NCI-H1048 (cell line): ENCODE data around the gene TEC.
"Not testable (repeated sequence)": the region's sequence is repeated elsewhere in the genome, so short reads cannot be mapped to it uniquely, and the experiment has no call there.

ENCODE experiments used
- DNase-seq: peaks from one replicate; lab custom pipeline; 2025; lab: John Stamatoyannopoulos, UW

TEC gene

GRCh38 chr4:48196758-48197504 is 72.7 kb downstream of the TEC start:
- DNase-seq: no peak

DNA sequence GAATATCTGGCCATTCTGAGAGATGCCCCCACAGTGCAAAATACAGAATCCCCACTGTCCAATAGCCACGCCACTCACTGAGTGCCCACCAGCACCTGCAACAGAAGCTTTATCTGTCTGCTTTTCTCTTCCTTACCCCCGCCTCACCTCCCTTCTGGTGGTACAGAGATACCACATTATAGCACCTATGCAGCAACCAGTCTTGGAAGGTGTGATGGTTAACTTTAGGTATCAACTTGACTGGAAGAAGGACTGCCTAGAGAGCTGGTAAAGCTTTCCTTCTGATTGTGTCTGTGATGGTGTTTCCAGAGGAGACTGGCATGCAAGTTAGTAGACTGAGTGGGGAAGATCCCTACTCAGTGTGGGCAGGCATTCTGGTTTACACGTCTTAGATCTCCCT is 73.8 kb downstream of the TEC start:
- no peak for DNase-seq

- DNase-seq: no peak
Measured at GRCh38 chr4:48195374-48195773, 74.3 kb downstream of the TEC start.

GRCh38 chr4:48194971-48195370 is 74.7 kb downstream of the TEC start:
- DNase-seq: no peak

- no peak for DNase-seq
Measured at GRCh38 chr4:48193921-48194468, 75.6 kb downstream of the TEC start.

DNA sequence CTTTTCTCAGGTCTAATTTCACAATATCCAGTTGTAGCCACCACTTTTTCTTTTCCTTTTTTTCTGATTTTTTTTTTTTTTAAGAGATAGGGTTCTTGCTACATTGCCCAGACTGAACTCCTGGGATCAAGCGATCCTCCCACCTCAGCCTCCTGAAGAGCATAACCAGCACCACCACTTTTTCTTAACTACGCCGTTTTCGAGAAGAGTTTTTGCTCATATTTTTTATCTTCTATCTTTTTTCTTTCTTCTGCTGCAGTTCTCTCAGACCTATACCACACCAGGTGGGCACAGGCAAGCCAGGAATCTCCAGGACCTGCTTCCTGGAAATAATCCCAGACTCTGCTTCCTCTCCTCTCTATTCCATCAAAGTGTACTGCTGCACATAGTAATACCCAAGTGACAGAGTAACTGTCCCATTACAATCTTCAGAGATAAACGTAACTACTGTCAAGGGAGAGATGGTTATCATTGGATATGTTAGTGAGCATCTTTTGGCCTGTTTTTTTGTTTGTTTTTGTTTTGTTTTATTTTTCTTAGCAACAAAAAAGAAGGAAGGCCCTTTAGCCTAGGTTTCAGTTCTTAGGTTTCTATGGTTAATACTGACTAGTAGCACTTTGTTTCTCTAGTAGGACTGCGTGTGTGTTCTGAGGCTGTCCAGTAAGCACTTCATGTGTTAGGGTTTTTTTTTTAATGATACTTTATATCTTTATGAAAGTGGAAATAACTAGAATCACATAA is 76.4 kb downstream of the TEC start:
- no peak for DNase-seq

GRCh38 chr4:48191758-48192157 is 77.9 kb downstream of the TEC start:
- no peak for DNase-seq

DNA sequence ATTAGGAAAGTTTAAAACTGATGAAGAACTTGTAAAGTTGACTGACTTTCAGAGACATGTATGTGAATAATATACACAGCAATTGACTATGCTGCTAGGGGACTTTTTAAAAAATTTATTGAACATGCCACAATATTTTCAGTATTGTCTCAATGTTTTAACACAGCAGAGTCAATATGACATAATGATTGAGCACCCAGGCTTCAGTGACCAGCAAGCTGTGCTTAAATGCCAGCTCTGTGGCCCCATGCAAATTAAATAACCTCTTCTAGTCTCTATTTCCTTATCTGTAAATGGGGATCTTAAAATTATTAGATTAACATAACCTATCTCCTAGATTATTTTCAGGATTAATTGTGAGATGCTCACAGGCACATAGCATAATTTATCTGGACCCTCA is 78.8 kb downstream of the TEC start:
- no peak for DNase-seq

DNA sequence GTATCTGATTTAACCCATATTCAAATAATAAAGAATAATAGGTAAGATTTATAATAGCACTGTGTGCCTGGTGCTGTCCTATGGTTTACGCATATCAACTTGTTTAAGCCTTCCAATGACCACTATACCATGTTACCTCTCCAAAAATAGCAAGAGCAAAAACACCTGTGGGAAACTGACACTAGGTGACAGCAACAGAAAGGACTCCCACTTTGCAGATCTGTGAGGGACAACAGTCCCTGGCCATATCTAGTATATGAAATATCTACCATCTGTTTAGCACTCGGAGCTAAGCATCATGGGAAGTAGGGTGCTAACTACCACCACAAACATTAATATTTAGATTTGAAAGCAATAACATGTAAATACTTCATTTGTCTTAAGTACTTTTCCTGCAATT is 79.9 kb downstream of the TEC start:
- no peak for DNase-seq

DNA sequence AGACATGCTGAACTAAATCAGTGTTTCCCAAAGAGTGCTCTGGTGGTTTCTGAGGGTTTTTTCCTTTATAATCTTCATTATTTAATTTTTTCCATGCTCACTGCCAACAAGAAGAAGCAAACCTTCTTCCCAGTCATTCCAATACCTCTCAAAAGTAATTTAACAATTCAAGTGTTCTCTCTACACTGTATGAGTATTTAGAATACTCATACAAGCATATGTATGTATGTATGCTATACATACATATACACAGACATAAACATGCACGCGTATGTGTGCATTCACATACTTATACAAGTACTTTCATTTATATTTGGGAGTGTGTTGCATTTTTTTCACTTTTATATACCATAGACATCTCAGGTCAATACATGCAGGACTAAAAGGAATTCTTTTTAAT is 81.2 kb downstream of the TEC start:
- no peak for DNase-seq

- no peak for DNase-seq
Measured at GRCh38 chr4:48187813-48188212, 81.8 kb downstream of the TEC start.

- not testable (repeated sequence) for DNase-seq
Measured at GRCh38 chr4:48187066-48187465, 82.6 kb downstream of the TEC start.

DNA sequence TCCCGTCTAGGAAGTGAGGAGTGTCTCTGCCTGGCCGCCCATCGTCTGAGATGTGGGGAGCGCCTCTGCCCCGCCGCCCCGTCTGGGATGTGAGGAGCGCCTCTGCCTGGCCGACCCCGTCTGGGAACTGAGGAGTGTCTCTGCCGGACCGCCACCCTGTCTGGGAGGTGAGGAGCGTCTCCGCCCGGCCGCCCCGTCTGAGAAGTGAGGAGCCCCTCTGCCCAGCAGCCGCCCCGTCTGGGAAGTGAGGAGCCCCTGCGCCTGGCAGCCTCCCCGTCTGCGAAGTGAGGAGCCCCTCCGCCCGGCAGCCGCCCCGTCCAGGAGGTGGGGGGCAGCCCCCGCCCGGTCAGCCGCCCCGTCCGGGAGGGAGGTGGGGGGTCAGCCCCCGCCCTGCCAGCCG is 83.2 kb downstream of the TEC start:
- not testable (repeated sequence) for DNase-seq

- DNase-seq: no peak
Measured at GRCh38 chr4:48184882-48185281, 84.8 kb downstream of the TEC start.

GRCh38 chr4:48180234-48180633 is 89.4 kb downstream of the TEC start:
- no peak for DNase-seq

- no peak for DNase-seq
Measured at GRCh38 chr4:48178931-48179330, 90.7 kb downstream of the TEC start.

- DNase-seq: no peak
Measured at GRCh38 chr4:48175806-48176205, 93.8 kb downstream of the TEC start.

DNA sequence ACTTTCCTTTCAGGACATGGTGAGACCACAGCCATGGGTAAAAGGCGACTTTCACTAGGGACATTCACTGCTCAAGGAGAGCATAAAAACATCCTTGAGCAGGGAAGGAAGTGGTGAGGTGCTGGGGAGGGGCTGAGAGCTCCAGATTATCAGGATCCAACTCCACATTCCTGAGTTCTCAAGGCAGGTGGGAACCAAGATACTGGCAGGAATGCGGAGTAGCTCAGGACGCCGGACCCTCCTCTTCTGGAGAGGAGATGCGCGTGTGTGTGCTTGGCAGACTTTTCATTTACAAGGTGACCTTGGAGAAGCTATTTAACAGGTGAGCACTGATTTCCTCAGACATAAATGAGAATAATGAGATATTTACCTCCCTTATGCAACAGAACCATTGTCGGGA is 94.3 kb downstream of the TEC start:
- DNase-seq: no peak

GRCh38 chr4:48173056-48173991 is 96.3 kb downstream of the TEC start:
- no peak for DNase-seq

DNA sequence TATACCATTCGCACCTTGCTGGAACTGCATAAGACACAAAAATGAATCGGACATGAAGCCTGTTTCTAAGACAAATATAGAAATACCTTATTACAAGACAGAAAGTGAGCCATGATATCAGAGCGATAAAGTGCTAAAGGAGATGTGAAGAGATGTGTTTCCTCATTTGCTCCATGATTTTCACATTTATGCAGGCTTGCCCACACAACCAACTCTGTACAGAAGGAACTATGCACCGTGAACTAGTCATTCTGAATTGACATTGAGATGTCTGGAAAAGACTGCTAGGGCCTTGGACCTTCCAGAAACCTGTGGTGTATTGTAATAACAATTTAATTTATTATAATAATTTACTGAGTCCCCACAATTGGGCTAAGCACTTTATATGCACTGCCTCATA is 97.0 kb downstream of the TEC start:
- no peak for DNase-seq

- no peak for DNase-seq
Measured at GRCh38 chr4:48169636-48170035, 100.0 kb downstream of the TEC start.

GRCh38 chr4:48167538-48168263 is 101.9 kb downstream of the TEC start:
- no peak for DNase-seq
